ENCODE results near the gene CDK7. TPM values are rescaled to one million over a fixed set of nuclear protein-coding genes. Genes with fewer than 3 reads are reported as not detected.

CDK7 gene
- total and polyA plus RNA-seq, 2 donors (not counting 1 experiment from before 2014, with no cell fraction given): 12.3 to 30.6 TPM

GRCh38 chr5:69295088-69295754 is 60.5 kb downstream of the CDK7 start:
- Histone ChIP-seq H2AFZ (ENCODE audit: insufficient read depth, low read depth, low read length, poor library complexity, severe bottlenecking) (no peak overlapping the region), H3K4me3 (ENCODE audit: control extremely low read depth in 1 of 5, extremely low read depth in 1 of 5, insufficient read depth in 1 of 5, low read depth in 2 of 5, low read length in 4 of 5) (no peak overlapping the region), H3K9me3 (ENCODE audit: control extremely low read depth in 1 of 3, control insufficient read depth in 2 of 3, insufficient read depth in 1 of 3, low read length in 2 of 3) (no peaks in the 10 kb centered on the region), H3K27ac (ENCODE audit: low read length in 2 of 2) (no peak overlapping the region), H3K9ac (ENCODE audit: low read length) (no peak overlapping the region), H3K4me2 (replicated peaks; ENCODE audit: low read depth, low read length, poor library complexity, severe bottlenecking) (no peak overlapping the region), H4K20me1 (ENCODE audit: control insufficient read depth, insufficient read depth, low read length, poor library complexity, severe bottlenecking) (no peaks in the 10 kb centered on the region), H3K4me1 (ENCODE audit: control insufficient read depth in 2 of 2, insufficient read depth in 2 of 2, low read length in 2 of 2) (no peaks in the 10 kb centered on the region), H3K27me3 (replicated peaks in 1 of 4; ENCODE audit: control extremely low read depth in 1 of 4, control insufficient read depth in 3 of 4, insufficient read depth in 4 of 4, low read length in 3 of 4) (no peaks in the 10 kb centered on the region), H3K36me3 (replicated peaks in 1 of 2; ENCODE audit: control extremely low read depth in 1 of 2, control insufficient read depth in 1 of 2, extremely low read depth in 1 of 2, insufficient read depth in 2 of 2, low read length in 1 of 2) (peaks cover 2 to 4% of the 10 kb centered on the region in 2 experiments), H3K79me2 (ENCODE audit: control insufficient read depth, insufficient read depth, low read length) (no peaks in the 10 kb centered on the region)
- Mint-ChIP-seq H3K27me3 (no peaks in the 10 kb centered on the region), H3K27ac (no peak overlapping the region), H3K4me1 (peaks cover 2% of the 10 kb centered on the region), H3K4me3 (no peak overlapping the region), H3K9me3 (ENCODE audit: insufficient read depth) (no peaks in the 10 kb centered on the region)
- CTCF ChIA-PET: interaction anchor here (0.8 kb wide), 1 partner anchor 40 kb away, joined by 3 read pairs; no protein-coding TSS in a partner anchor
- POLR2A ChIA-PET: no interaction called here
- intact Hi-C loops (cut with micrococcal nuclease): no loop called here
- ATAC-seq (ENCODE audit: low read depth) (no peak), DNase-seq (no peak)
- 92% methylated on average over 2 of the region's 10 CpGs for WGBS (ENCODE audit: insufficient coverage)
- TF ChIP-seq CTCF (IDR thresholded peaks at IDR 0.05) (no peak), EZH2 (IDR thresholded peaks at IDR 0.05; ENCODE audit: borderline replicate concordance, insufficient read depth, low read depth, low read length, poor library complexity, severe bottlenecking) (no peak)

- POLR2A ChIA-PET: no interaction called here
- Mint-ChIP-seq H3K4me3 (no peak overlapping the region), H3K27ac (no peak overlapping the region), H3K27me3 (no peaks in the 10 kb centered on the region), H3K4me1 (peaks cover 13% of the 10 kb centered on the region), H3K9me3 (ENCODE audit: insufficient read depth) (no peaks in the 10 kb centered on the region)
- TF ChIP-seq CTCF (IDR thresholded peaks at IDR 0.05): no peak
- TF ChIP-seq EZH2 (IDR thresholded peaks at IDR 0.05; ENCODE audit: borderline replicate concordance, insufficient read depth, low read depth, low read length, poor library complexity, severe bottlenecking): no peak
- no peak for DNase-seq
- CTCF ChIA-PET: interaction anchor here (1.2 kb wide), 1 partner anchor 35 kb away, joined by 6 read pairs; no protein-coding TSS in a partner anchor
- no peaks in the 10 kb centered on the region for H4K20me1 ChIP-seq (ENCODE audit: control insufficient read depth, insufficient read depth, low read length, poor library complexity, severe bottlenecking)
- H3K4me3 ChIP-seq (ENCODE audit: control extremely low read depth in 1 of 5, extremely low read depth in 1 of 5, insufficient read depth in 1 of 5, low read depth in 2 of 5, low read length in 4 of 5): no peak overlapping the region
- no peaks in the 10 kb centered on the region for H3K9me3 ChIP-seq (ENCODE audit: control extremely low read depth in 1 of 3, control insufficient read depth in 2 of 3, insufficient read depth in 1 of 3, low read length in 2 of 3)
- intact Hi-C loops (cut with micrococcal nuclease): no loop called here
- 100% methylated on average over 1 of the region's 6 CpGs for WGBS (ENCODE audit: insufficient coverage)
- H3K27me3 ChIP-seq (replicated peaks in 1 of 4; ENCODE audit: control extremely low read depth in 1 of 4, control insufficient read depth in 3 of 4, insufficient read depth in 4 of 4, low read length in 3 of 4): no peaks in the 10 kb centered on the region
- no peaks in the 10 kb centered on the region for H3K4me1 ChIP-seq (ENCODE audit: control insufficient read depth in 2 of 2, insufficient read depth in 2 of 2, low read length in 2 of 2)
- H3K27ac ChIP-seq (ENCODE audit: low read length in 2 of 2): no peak overlapping the region
- H3K36me3 ChIP-seq (replicated peaks in 1 of 2; ENCODE audit: control extremely low read depth in 1 of 2, control insufficient read depth in 1 of 2, extremely low read depth in 1 of 2, insufficient read depth in 2 of 2, low read length in 1 of 2): peaks cover 4 to 5% of the 10 kb centered on the region in 2 experiments
- H3K4me2 ChIP-seq (replicated peaks; ENCODE audit: low read depth, low read length, poor library complexity, severe bottlenecking): no peak overlapping the region
- no peak for ATAC-seq (ENCODE audit: low read depth)
- H2AFZ ChIP-seq (ENCODE audit: insufficient read depth, low read depth, low read length, poor library complexity, severe bottlenecking): no peak overlapping the region
- H3K79me2 ChIP-seq (ENCODE audit: control insufficient read depth, insufficient read depth, low read length): no peaks in the 10 kb centered on the region
- no peak overlapping the region for H3K9ac ChIP-seq (ENCODE audit: low read length)
Observed at GRCh38 chr5:69299625-69300024, 64.9 kb downstream of the CDK7 start.

Measured in B cell (primary cell).